Left lung (tissue), 10 donors: ENCODE results near the gene STXBP1. TPM values are rescaled to one million over a fixed set of nuclear protein-coding genes. Genes with fewer than 3 reads are reported as not detected.

Experiments
- ATAC-seq: fragments of 200-7000 bp; cut with Tn5 transposase; one replicate; pipeline ENCODE4 v1.9.1; 2020; ENCODE audit warnings: moderate library complexity
- DNase-seq, 4 donors: peaks; one replicate each; pipeline ENCODE4 v3.0.0-alpha.2; 2013 to 2020
- H3K27ac ChIP-seq, 2 donors: fragments of 200-600 bp; sonication (generic) in 1 of 2; one replicate each; pipeline versions ENCODE4 v1.5.0 to v1.8.0; 2020 to 2021
- H3K27me3 ChIP-seq, 2 donors: fragments of 200-600 bp; sonication (generic) in 1 of 2; one replicate each; pipeline versions ENCODE4 v1.5.0 to v1.8.0; 2020 to 2021
- H3K36me3 ChIP-seq, 2 donors: fragments of 200-600 bp; sonication (generic) in 1 of 2; one replicate each; pipeline versions ENCODE4 v1.5.0 to v1.8.0; 2020 to 2021
- H3K4me1 ChIP-seq, 2 donors: fragments of 200-600 bp; one replicate each; pipeline ENCODE4 v1.8.0; 2021
- H3K4me3 ChIP-seq, 2 donors: fragments of 200-600 bp; sonication (generic) in 1 of 2; one replicate each; pipeline versions ENCODE4 v1.5.0 to v1.8.0; 2020 to 2021; ENCODE audit warnings: mild to moderate bottlenecking in 1 of 2
- H3K9me3 ChIP-seq, 2 donors: fragments of 200-600 bp; sonication (generic) in 1 of 2; one replicate each; pipeline versions ENCODE4 v1.5.0 to v1.8.0; 2020 to 2021
- CTCF ChIP-seq, 2 donors: fragments of 200-600 bp; sonication (generic) in 1 of 2; IDR thresholded peaks; one replicate each; pipeline versions ENCODE4 v1.5.0 to v1.8.0; 2021; ENCODE audit warnings: antibody characterized with exemption in 2 of 2
- intact Hi-C, 2 donors: fragments of 100-400 bp; cut with DNase I; formaldehyde crosslinking; loops; one replicate each; pipeline versions ENCODE4 v1.11.2 to v1.14.2; 2022
- polyA plus RNA-seq, 6 donors: library from polyadenylated mRNA; unstranded; fragments of 120-200 nt; gene quantifications; one replicate each; pipeline ENCODE4 v1.2.1, GENCODE V29; 2013; ENCODE audit not compliant: insufficient read length in 6 of 6
- total RNA-seq, 2 donors: library from RNA; stranded (reverse); fragmentation: NEBNext Ultra II Directional; extraction: Animal tissue kit (Norgen Biotek cat#: 25700); gene quantifications; one replicate each; pipeline ENCODE4 v1.2.1, GENCODE V29; 2021
- donor health status: DM: no; HTN: yes; CAD: no.
- donor health status: DM: no; HTN: no; CAD: no.

Gene STXBP1
- total and polyA plus RNA-seq, 8 donors = 40.7 to 76.7 (median 48.8) TPM

DNA sequence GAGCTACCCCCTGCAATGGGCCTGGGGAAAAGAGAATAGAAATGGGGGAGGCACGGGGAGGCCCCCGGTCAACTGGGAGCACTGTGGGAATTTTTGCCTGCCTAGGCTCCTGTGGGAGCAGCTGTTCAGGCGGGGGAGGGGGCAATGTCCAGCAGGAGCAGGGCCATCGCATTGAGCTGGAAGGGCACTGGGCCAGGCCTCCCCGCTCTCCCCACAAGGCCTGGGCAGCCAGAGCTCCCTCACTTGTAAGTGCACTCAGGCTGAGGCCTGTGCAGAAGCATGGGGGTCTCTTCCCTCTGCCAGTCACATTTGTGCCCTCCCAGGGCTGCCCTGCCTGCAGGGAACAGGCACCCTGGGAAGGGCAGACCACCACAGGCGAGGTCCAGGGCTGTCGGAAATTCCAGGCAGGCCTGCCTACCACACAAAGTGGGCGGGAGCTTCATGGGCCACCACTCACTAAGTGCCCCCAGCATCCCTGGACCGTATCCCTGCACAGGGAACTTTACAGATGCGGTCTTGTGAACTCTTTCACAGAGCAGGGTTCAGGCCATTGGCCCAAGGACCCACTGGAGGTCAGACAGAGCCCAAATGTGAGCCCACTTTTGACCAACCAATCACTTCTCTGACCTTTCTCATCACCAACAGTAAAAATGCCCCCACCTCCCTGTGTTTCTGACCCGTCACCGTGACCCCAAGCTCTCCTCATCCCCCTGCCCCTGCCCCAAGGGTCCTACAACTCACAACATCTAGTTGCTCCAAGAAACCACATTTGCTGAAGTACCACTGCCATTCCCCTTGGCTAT is 93.7 kb downstream of the STXBP1 start:
- DNase-seq (no peak), ATAC-seq (no peak)
- Histone ChIP-seq H3K27ac (no peak overlapping the region), H3K36me3 (no peaks in the 10 kb centered on the region), H3K9me3 (no peaks in the 10 kb centered on the region), H3K27me3 (no peaks in the 10 kb centered on the region), H3K4me3 (no peak overlapping the region), H3K4me1 (no peaks in the 10 kb centered on the region)
- TF ChIP-seq CTCF (IDR thresholded peaks at IDR 0.05) = no peak
- intact Hi-C loops = no loop called here

- DNase-seq (no peak), ATAC-seq (peak; percentile 72)
- H3K27ac ChIP-seq = no peak within 1 kb of the TSS
- no peak for TF ChIP-seq CTCF (IDR thresholded peaks at IDR 0.05)
- no peaks in the 10 kb centered on the region for H3K36me3 ChIP-seq
- no peak within 1 kb of the TSS for H3K4me3 ChIP-seq
- intact Hi-C loops = no loop called here
- no peaks in the 10 kb centered on the region for H3K9me3 ChIP-seq
- no peaks in the 10 kb centered on the region for H3K27me3 ChIP-seq
- no peaks in the 10 kb centered on the region for H3K4me1 ChIP-seq
Observed at GRCh38 chr9:127706836-127707241, 94.8 kb downstream of the STXBP1 start, which contains the start of gene CFAP157. Gene CFAP157, plus strand, starts transcription at chr9:127706988. Its CDS starts 44 bp downstream, at chr9:127707032.

- Histone ChIP-seq H3K36me3 (no peaks in the 10 kb centered on the region), H3K27ac (no peak overlapping the region), H3K9me3 (no peaks in the 10 kb centered on the region), H3K4me1 (no peaks in the 10 kb centered on the region), H3K27me3 (no peaks in the 10 kb centered on the region), H3K4me3 (no peak overlapping the region)
- intact Hi-C loops = no loop called here
- no peak for ATAC-seq
- no peak for TF ChIP-seq CTCF (IDR thresholded peaks at IDR 0.05)
- DNase-seq = no peak
Observed at GRCh38 chr9:127707766-127708165, 95.7 kb downstream of the STXBP1 start.

GRCh38 chr9:127708952-127709587 is 97.0 kb downstream of the STXBP1 start:
- no peaks in the 10 kb centered on the region for H3K9me3 ChIP-seq
- H3K36me3 ChIP-seq = no peaks in the 10 kb centered on the region
- DNase-seq = no peak
- no peak overlapping the region for H3K4me3 ChIP-seq
- intact Hi-C loops = no loop called here
- ATAC-seq = no peak
- no peaks in the 10 kb centered on the region for H3K27me3 ChIP-seq
- H3K4me1 ChIP-seq = peaks cover 0 to 4% of the 10 kb centered on the region in 2 donors
- TF ChIP-seq CTCF (IDR thresholded peaks at IDR 0.05) = no peak
- no peak overlapping the region for H3K27ac ChIP-seq

GRCh38 chr9:127710204-127710783 is 98.2 kb downstream of the STXBP1 start:
- intact Hi-C loops = no loop called here
- no peaks in the 10 kb centered on the region for H3K36me3 ChIP-seq
- no peak for TF ChIP-seq CTCF (IDR thresholded peaks at IDR 0.05)
- no peak overlapping the region for H3K4me3 ChIP-seq
- H3K27me3 ChIP-seq = no peaks in the 10 kb centered on the region
- no peak for ATAC-seq
- H3K4me1 ChIP-seq = peaks cover 0 to 12% of the 10 kb centered on the region in 2 donors
- no peaks in the 10 kb centered on the region for H3K9me3 ChIP-seq
- no peak for DNase-seq
- H3K27ac ChIP-seq = no peak overlapping the region
